HK-2 (cell line): Measurements from ENCODE around the gene SLC7A10.
"Not testable (repeated sequence)": the region's sequence is repeated elsewhere in the genome, so short reads cannot be mapped to it uniquely, and the experiment has no call there.

Experiments used
- DNase-seq: peaks from one replicate; pipeline ENCODE4 v3.0.0-alpha.2; 2018; ENCODE audit not compliant: unreplicated experiment

The SLC7A10 gene

DNA sequence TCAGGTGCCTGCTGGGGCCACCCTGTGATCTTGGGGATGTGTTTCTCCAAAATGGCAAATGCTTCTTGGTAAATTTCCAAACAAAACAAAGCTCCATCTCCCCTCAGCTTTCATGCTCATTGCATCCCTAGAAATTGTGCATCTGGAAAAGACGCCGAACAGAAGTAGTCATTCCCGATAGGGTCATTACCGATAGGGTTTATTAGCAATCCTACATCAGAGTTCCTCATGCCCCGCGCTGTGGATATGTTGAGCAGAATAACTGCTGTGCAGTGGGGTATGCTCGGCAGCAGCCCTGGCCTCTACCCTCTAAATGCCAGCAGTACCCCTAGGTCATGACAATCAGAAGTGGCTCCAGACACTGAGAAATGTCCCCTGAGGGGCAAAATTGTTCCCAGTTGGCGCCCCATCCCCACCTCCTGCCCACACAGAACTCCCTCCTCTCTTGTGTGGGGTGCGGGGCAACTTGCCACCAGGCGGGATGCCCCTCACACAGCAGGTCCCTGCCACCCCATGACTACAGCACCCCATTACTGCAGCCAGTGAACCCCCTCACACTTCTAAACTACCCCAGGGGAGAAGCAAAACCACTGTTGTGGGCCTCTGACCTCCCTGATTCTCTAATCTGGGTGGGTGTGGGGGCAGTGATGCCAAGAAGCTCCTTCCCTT, 13.0 kb upstream of the SLC7A10 start:
- DNase-seq: no peak

DNA sequence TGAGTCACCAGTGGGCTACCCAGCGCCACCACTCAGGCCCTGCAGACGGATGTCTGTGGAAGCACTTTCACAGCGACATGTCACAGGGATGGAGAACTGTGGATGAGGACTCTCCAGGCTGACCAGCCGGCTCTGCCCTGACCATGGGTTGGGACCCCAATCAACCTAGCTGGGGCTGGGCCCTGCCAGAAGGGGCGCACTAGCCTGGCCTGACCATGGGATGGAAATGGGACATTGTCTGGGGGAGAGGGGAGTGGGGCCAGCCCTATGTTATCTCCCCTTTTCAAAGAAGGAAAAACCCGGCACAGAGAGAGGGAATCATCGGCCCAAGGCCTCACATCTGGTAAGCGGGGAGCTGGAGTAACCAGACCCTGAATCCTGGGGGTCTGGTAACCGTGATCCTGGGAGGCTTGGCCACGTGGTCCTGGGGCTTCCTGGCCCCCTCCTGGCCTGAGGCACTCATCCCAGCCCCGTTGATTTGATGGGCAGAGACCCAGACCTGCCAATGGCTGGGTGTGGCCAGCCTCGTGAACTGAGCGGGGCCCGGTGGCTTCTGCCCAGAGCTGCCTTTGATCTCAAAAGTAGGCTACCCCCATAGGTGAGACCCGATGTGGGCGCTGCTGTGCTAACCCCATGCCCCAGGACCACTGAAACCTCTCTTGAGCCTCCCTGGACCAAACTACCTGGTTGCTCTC, 11.2 kb upstream of the SLC7A10 start:
- DNase-seq: no peak

DNA sequence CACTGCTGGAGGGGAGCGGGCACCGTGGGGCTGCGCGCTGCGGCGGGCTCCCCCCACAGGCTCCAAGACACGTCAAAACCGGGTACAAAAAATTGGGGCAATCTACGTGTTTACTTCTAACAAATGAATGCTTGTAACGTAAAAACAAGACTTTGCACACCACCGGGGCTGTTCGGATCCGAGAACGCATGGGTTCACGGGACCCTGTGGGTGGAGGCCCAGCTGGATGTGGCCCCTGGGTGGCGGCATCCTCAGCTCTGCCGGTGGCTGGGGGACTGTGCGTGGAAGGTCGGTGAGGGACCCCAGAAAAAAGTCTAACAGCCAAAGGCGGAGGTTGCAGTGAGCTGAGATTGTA, 10.3 kb upstream of the SLC7A10 start:
- DNase-seq: no peak

DNA sequence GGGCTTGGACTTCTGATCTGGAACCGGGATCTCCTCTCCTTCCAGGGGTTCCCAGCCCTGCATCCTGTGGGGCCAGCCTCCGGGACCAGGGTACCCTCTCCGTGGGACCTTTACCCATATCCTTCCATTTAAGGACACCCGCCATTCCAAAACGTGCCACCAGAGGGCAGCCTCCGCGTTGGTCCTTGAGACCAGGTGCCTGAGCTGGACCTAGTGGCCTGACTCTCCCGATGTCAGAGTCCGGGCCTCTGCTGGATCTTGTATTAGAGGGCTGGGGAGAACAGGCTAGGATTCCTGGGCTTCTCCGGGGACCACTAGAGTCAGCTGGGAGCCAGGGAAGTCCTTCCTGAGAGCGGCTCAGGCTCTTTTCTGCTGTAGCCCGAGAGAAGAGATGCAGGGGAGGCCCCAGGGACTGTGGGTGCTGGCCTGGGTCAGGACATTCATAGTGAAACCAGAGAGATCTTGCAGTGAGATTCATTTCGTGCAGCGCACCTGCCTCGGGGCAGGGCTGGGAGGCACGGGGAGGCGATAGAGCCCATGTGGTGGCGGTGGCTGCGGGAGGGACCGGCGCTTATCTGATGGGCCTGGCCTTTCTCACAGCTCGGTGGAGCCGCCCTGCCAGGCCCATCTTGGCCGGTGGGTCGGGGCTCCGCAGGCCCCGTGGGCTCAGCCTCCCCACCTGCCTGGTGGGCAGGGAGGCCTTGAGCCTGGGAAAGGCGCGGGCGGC, 9.8 kb upstream of the SLC7A10 start:
- DNase-seq: peak; percentile 79

DNA sequence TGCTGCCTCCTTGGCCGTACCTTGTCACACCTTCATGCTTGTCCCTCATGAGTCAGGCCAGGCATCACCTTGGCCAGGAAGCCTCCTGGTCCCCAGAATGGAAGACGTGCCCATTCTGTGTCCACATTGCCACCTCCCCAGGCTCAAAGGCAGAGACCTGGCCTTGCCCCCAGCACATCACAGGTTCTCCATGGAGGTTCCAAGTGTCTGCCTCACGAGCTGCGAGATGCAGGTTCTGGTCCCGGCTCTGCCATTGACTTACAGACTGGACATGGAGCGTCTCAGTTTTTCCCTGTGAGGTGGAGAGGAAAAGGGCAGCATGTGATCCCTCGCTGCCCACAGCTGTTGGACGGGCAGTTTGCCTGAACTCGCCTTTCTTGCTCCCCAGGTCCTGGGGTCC, 9.1 kb upstream of the SLC7A10 start:
- no peak for DNase-seq

DNA sequence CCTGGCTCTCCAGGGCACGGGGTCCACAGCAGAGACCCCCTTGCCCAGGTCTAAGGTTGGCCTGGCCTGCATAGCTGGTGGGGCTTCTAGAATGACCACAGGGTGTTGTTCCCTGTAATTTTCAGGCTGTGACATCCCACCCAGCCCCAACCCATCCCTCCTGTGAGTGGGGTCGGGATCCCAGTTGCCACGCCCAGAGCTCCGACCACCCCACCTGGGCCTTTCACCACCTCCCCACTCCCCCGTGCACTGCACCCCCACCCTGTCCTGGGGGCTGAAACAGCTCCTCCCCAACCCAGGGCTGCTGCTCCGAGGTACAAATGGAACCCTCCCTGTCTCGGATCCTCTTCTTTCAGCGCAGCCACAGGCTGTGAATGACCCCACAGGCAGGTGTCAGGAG, 8.4 kb upstream of the SLC7A10 start:
- no peak for DNase-seq

DNA sequence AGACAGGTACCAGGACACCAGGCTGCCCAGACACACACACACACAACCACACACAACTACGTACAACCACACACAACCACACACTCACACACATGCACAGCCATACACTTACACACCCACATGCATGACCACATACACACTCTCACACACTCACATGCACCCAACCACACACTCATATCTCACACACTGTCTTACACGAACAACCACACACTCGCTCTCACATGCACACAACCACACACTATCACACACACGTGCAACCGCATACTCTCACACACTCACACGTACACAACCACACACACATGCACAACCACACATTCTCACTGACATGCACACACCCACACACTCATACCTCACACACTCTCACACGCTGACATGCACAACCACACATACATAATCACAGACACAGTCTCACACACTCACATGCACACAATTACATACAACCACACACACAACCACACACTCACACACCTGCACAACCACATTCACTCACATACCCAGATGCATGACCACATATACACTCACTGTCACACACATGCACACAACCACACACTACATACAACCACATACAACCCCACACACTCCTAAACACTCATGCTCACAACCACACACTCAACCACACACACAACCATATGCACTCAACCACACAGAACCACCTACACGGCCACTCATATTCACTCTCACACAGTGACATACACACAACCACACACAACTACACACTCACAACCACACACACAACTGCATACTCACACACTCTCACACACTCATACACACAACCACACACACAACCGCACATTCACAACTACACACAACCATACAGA, 7.6 kb upstream of the SLC7A10 start:
- DNase-seq: no peak

DNA sequence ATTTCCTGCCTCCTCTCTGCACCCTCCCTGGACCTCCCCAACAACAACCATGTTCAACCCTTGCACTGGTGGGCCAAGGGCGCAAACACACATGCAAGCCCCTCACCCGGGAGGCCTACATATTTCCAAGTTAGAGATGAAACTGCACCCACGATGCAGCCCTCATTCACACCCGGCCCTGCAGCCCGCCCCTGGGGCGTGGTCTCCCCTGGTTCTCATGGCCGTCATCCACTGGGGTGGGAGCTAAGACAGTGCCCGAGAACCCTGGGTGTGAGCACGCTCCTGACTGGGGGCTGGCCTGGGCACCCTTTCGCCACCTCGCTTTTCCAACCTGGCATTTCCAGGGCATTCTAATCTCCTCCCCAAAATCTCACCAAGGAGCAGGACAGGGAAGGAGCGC, 7.0 kb upstream of the SLC7A10 start:
- DNase-seq: no peak

DNA sequence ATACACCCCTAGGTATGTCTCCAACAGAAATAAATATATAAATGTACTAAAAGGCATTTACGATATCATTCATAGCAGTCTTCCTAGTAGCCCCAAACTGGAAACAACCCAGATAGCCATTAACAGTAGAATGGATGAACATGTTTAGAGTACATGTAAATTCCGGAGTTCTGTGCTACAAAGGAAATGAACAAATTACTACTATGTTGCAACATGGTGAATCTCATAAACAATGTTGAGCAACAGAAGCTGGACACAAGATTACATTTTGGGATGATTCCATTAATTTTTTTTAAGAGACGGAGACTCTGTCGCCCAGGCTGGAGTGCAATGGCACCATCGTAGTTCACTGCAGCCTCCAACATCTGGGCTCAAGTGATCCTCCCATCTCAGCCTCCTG, 5.9 kb upstream of the SLC7A10 start:
- DNase-seq: no peak

DNA sequence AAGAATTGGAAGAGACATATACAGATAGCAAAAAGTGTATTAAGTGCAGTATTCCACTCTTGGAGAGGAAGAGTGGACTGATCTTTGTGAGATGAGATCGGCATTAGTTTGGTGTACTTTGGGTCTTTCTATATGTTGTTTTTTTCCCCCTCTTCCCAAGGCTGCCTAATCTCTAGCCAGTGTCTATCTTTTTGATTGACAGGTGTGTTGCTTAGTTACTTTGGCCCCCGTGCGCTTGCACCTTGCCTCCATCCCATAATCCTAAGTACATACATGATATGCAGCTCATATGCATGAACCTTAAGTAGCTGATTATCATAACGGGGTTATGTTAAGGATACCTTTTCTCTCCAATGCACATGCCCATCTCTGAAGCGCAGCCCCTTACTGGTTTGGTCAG, 4.3 kb upstream of the SLC7A10 start:
- DNase-seq: no peak

DNA sequence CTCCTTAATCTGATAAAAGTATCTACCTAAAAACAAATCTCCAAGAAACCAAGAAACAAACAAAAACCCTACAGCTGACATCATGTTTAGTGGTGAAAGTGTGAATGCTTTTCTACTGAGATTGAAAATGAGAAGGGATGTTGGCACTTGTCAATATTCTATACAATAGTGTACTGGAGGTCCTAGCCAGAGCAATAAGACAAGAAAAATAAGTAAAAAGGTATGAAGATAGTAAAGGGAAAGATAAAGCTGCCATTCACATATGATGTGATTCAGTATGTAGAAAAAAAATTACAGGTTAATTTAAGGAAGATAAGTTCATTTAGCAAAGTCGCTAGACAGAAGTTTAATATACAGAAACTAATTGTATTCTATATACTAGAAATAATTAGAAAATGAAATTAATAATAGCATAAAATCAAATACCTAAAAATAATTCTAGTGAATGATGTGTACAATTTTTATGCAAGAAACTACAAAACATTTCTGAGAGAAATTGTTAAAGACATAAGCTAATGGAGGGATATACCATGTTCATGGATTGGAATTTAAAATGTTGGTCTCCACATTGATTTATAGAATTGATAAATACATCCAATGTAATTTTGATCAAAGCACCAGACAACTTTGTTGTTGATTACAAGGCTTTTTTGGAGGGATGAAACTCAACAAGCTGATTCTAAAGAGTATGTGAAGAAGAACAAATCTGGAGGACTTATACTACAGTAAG, 2.4 kb upstream of the SLC7A10 start:
- no peak for DNase-seq

DNA sequence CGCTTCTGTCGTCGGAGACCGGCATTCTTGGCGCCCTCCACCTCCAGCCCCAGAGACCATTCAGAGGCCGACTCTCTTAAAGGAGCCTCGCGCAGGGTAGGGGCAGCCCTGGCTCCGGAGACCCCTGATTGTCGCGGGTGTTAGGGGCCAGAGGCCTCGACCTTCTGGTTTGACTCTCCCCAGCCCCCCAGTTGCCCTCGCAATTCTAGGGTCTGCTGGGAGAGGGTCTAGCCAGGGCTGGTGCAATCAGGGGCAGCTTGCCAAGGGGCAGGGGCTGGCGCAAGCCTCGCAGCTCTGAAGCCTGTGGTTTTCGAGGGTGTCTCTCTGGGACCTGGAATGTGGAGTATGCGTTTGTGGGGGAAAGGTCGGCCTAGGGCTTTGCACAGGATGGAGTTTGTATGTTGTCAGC, 1.6 kb upstream of the SLC7A10 start:
- no peak for DNase-seq

DNA sequence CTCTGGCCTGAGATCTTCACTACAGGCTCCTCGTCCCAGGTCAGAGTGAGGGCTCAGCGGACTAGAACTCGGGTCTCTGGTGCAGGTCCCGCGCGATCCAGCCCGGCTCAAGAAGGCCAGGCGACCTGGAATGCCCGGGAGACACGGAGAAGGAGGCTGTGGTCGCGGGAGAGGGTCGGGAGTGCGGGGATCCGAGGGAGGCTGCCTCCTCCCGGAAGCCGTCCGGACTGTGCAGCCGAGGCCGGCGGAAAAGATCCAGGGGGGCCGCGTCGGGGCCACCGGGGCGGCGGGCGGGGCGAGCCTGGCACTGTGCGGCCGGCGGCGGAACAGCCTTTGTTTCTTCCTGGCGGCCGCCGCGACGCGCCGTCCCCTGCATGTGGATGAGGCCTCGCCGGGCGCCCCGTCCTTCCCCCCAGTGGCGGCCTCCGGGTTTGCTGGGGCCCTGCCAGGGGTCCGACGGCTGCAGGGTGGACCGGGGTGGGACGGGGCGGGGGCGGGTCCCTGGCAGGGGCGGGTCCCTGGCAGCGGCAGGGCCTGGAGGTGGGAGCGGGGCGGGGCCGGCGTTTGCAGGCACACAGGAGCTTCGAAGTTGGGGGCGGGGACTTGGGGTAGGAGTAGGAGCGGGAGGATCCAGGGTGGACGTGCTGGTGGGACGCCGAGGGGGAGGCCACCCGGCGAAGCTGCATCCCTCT, 1.0 kb upstream of the SLC7A10 start:
- peak; percentile 41 for DNase-seq

DNA sequence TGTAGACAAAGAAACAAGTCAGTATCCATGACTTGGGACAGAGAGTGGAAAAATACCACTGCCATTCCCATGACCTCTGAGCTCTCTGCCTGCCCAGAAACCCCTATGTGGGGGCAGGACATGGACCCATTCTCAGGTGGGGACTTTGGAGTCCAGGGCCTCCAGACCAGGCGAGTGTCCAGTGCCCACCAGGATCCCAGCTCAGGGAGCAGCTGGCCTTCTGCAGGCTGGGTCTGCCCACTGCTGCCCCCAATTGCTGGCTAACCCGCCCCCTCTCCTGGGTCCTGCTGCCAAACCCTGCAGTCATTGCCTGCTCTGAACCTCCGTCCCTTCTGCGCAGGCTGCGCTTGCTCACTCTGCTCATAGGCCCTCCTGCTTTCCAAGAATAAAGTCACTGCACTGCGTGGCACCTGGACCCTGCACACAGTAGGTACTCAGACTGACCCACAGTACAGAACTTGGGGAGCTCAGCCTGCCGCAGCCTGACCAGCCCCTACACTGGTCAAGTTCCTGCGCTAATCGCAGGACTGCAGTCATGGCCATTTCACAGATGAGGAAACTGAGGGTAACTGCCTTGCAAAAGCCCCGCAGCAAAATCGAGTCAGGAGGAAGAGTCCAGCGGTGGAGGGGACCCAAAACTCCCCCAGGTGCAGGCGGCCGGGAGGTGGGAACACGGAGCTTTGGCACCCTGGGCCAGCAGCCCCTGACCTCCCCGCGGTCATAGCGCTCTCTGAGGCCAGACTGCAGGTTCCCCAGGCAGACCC, 774 bp downstream of the SLC7A10 start:
- no peak for DNase-seq

DNA sequence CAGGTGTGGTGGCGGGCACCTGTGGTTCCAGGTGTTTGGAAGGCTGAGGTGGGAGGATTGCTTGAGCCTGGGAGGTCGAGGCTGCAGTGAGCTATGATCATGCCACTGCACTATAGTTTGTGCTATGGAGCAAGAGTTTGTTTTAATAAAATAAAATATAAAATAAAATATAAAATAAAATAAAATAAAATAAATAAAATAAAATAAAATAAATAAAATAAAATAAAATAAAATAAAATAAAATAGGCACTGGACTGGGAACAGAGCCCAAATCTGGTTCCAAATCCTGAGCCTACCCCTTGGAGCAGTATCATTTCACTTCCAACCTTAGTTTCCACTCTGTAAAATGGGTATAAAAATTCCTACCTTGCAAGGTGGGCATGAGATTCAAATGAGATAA, 3.4 kb downstream of the SLC7A10 start:
- not testable (repeated sequence) for DNase-seq

DNA sequence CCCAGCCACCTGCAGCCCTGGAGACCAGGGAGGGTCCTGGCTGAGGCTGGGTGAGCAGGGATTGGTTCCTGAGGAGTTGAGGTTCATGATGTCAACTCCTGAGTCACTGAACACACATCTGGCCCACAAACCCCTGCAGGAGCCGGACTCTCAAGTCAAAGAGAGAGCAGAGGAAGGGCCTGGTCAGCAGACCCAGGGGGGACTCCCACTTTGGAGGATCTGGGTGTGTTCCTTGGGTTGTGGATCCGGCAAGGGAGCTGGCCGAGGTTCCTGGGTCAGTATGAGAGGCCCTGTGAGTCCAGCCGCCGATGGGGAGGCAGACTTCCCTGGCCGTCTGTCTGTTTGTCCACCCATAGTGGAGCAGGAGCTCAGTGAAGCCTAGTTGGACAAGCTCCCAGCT, 4.0 kb downstream of the SLC7A10 start:
- DNase-seq: no peak

DNA sequence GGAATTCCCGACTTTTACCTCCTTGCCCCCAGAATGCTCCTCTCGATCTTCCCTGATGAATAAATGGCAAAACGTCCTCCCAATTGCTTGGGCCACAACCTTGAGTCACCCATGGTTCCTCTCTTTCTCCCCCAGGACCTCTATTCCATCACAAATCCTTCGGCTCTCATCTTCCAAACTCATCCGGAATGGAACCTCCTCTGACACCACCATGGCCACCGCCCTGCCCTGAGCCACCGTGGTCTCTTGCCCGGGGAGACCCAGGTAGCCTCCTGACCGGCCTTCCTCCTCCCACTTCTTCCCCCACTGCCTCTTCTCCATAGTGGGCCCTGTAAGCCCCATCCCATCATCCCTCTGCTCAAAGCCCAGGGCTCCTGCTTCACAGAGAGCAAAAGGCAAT, 4.9 kb downstream of the SLC7A10 start:
- no peak for DNase-seq

DNA sequence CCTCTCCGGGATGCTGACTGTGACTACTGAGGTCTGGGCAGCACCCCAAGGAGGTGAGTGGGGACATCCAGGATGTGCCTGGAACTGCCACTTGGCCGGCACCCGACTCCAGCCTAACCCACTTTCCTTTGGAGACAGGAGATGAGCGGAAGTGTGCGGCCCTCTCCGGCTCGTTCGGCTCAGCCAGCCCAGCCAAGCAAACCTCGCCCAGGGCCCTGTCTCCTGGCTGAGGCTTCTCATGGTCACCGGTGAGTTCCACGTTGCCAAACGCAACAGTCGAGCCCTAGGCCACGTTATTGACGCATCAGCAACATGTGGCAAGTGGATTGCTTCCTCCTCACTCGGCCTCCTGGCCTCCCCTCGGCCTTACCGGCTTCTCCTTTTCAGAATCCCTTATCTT, 5.5 kb downstream of the SLC7A10 start:
- DNase-seq: no peak

DNA sequence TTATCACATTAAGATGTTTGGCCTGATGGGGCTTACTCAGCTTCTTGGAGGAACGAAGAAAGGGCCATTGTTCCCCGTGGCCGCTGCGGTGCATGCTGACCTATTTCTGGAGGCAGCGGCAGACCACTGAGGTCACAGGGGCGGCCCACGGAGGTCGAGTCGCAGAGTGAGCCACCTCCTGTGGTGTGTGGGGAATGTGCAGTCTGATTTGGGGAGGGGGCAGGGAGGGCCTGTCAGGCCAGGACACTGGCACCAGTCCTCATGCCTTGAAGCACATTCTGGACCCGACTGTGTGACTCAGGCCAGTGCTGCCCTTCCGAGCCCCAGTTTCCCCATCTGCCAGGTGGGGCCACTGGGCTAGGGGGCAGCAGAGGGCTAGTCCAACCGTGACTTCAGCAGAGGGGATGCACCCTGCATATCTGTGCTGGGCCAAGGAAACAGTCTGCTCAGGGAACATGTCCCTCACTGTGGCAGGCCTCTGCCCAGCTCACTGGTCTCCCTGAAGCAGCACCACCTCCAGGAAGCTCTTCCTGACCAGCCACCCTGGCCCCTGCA, 6.3 kb downstream of the SLC7A10 start:
- no peak for DNase-seq

DNA sequence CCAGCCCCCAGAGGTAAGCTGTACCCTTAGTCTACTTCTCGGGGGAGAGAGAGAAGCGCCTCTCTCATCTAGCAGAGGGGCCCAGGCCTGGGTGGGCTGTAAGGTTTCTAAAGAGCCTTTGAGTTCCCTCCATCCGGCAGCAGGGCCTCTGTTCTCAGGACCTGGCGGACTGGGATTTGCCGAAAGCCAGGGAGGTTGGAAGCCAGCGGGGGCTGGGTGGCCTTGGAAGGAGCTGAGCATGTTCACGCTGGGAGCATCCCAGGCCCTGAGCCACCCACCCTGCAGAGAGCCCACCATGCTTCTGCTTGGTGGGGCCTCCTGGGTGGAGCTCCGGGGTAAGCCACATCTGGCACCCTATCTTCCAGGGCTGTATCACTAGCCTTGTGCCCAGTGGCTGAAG, 7.8 kb downstream of the SLC7A10 start:
- DNase-seq: no peak
